Prostate gland (tissue), 2 donors: ENCODE results near the gene SCG2.

Experiments used
- CTCF ChIP-seq, 4 experiments: fragments of 200-600 bp in 2 of 4; fragments of 450-650 bp in 2 of 4; sonication (generic) in 2 of 4; IDR thresholded peaks; 1 replicate in 3 of 4; 2 replicates in 1 of 4; pipeline ENCODE4 v1.5.1; 2016 to 2019; ENCODE audit warnings: antibody characterized with exemption in 4 of 4, mild to moderate bottlenecking in 2 of 4, moderate library complexity in 2 of 4
- POLR2A ChIP-seq: fragments of 450-650 bp; IDR thresholded peaks from one replicate; pipeline ENCODE4 v1.6.1; 2016; ENCODE audit warnings: antibody characterized with exemption, mild to moderate bottlenecking

DNA sequence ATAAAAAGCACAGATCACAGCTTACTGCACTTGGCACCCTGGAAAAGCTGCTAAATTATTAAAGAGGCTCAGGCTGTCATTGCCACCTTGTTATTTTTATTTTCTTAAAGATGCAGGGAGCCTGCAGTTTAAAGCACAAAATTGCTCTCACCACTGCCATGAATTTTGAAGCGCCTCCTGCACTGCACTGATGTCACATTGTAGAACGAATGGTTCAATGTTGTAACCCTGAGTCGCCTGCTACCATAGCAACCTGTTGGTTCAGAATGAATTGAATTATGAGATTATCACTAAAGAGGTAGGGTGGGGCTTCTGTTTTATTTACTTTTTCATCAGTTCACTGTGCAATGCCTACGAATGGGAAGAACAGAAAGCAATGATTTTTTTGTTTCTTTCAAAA is 16.5 kb downstream of the SCG2 start:
- TF ChIP-seq CTCF (IDR thresholded peaks at IDR 0.05) (no peak), POLR2A (no peak)
